BJ (cell line): ENCODE measurements around the gene NAA25. TPM values are rescaled to one million over a fixed set of nuclear protein-coding genes. Genes with fewer than 3 reads are reported as not detected.
"Not testable (repeated sequence)": the region's sequence is repeated elsewhere in the genome, so short reads cannot be mapped to it uniquely, and the experiment has no call there.

Experiments used
- CTCF ChIA-PET: fragments of 350-600 bp; formaldehyde crosslinking; extraction: SDS; loops from one replicate; lab custom pipeline; 2021; ENCODE audit warnings: antibody characterized with exemption, inconsistent platforms; lab: Yijun Ruan, JAX
- POLR2A ChIA-PET: fragments of 300-600 bp; sonication (Branson Sonifier 250); formaldehyde crosslinking; extraction: SDS; loops from one replicate; lab custom pipeline; 2021; ENCODE audit warnings: antibody characterized with exemption; lab: Charles Lee
- DNase-seq: peaks from one replicate; pipeline ENCODE4 v3.0.0-alpha.2; 2011; ENCODE audit warnings: low read depth
- H3K27me3 ChIP-seq: 2 replicates; pipeline ENCODE4 v1.6.0; 2011; ENCODE audit warnings: low read length; ENCODE audit not compliant: control insufficient read depth, insufficient read depth
- H3K36me3 ChIP-seq: 2 replicates; pipeline ENCODE4 v1.5.1; 2011; ENCODE audit warnings: low read length; ENCODE audit not compliant: control insufficient read depth, insufficient read depth
- H3K4me3 ChIP-seq: 2 replicates; pipeline ENCODE4 v1.5.1; 2011; ENCODE audit warnings: low read depth, mild to moderate bottlenecking, control low read depth, low read length
- CTCF ChIP-seq: IDR thresholded peaks from 2 replicates; pipeline ENCODE4 v1.5.1; 2011; ENCODE audit warnings: low read depth, mild to moderate bottlenecking, control low read depth, inconsistent platforms, low read length, moderate library complexity; ENCODE audit not compliant: insufficient read depth
- polyA plus RNA-seq: library from polyadenylated mRNA; depleted of rRNA; stranded (reverse); fragments of >200 nt; gene quantifications from 2 replicates; pipeline ENCODE4 v1.2.3, GENCODE V29; 2011

Gene NAA25
- polyA plus RNA-seq, 1 experiment, result 7.2 TPM

DNA sequence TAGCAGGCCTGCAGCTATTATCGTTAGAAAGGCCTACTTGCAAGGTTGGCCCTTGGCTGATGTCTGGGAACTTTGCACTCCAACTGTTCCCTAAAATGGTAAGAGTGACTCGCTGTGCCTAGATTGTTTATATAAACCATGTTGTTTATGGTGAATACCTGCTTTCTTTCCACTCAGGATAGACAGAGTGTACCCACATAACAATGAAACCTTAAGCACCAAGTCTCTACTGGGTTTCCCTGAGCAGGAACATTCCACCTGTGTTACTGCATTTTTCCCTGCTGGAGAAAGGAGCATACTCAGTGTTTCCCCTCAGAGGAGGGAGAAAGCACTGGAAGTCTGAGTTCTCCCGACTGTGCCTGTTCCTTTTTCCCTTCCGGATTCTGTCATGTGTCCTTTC lies 62.6 kb downstream of the NAA25 start:
- Histone ChIP-seq H3K36me3 (peaks cover 4% of the 10 kb centered on the region), H3K4me3 (no peak overlapping the region), H3K27me3 (no peaks in the 10 kb centered on the region)
- no peak for TF ChIP-seq CTCF
- POLR2A ChIA-PET, result no interaction called here
- DNase-seq, result no peak
- CTCF ChIA-PET, result no interaction called here

- CTCF ChIA-PET, result not testable (repeated sequence)
Observed at GRCh38 chr12:112036614-112037013, 72.0 kb downstream of the NAA25 start.

DNA sequence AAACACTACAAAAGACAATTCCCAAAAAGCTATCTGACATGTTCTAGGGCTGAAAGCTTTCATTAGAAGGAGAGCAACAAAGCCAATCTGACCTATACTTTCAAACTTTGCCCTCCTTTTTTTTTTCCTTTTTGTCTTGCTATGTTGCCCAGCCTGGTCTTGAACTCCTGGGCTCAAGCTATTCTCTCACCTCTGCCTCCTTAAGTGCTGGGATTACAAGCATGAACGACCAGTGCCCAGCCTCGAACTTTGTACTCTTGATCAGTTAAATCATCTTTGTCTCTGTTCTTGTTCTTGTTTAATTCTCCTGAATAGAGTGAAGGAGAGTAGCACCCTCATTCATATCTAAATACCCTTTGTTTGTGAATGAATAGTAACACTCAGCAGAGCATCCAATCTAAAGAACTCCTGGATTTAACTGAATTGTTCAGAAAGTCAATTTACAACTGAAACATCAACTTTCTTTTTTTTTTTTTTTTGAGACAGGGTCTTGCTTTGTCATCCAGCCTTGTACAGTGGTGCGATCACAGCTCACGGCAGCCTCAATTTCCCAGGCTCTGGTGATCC lies 73.3 kb downstream of the NAA25 start:
- no peak overlapping the region for H3K4me3 ChIP-seq
- no peaks in the 10 kb centered on the region for H3K27me3 ChIP-seq
- ChIA-PET CTCF (interaction anchor here (0.6 kb wide), 2 partner anchors 15 to 79 kb away, joined by 3 to 4 read pairs; no protein-coding TSS in a partner anchor), POLR2A (no interaction called here)
- H3K36me3 ChIP-seq, result peaks cover 3% of the 10 kb centered on the region
- TF ChIP-seq CTCF, result no peak
- DNase-seq, result no peak

More at GRCh38 chr12:112036614-112037013, 72.0 kb downstream of the NAA25 start:
- H3K4me3 ChIP-seq, DNase-seq, POLR2A ChIA-PET, H3K36me3 ChIP-seq, H3K27me3 ChIP-seq: not testable (repeated sequence)

DNA sequence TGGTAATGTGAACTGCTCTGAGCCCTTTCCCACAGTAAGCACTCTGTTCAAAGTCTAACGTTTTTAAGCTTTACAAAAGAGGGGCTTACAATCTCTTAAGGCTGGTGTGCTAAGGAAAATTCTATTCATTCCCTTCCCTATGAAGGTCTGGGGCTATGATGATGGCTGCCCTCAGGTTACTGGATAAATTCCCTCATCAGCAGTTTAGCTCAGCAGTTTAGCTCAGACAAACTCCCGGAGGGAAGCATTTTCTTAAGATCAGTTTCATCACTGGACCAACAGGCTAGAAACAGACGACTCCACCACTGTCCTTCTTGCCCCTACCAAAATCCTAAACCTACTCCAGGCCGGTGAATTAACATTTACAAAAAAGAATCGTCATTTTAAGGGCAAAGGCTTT lies 76.3 kb downstream of the NAA25 start:
- no peaks in the 10 kb centered on the region for H3K27me3 ChIP-seq
- peaks cover 5% of the 10 kb centered on the region for H3K36me3 ChIP-seq
- no peak for TF ChIP-seq CTCF
- ChIA-PET POLR2A (no interaction called here), CTCF (no interaction called here)
- H3K4me3 ChIP-seq, result no peak overlapping the region
- no peak for DNase-seq

DNA sequence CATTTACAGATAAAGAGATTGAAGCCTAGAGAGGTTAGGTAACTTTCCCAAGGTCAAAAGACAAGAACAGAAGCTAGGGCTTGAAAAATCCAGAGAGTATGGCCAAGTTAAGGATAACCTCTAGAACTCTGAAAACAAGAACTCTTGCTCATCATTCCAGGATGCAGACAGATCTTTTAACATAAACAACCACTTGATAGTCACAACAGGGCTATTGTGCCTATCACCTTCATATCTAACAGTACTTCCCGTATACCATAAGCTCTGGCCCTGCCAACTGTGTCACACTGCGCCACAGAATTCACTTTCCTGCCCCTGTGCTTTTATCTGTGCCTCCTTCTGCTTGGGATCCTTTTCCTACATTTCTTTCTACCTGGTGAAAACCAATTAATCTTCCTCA lies 77.1 kb downstream of the NAA25 start:
- DNase-seq, result no peak
- Histone ChIP-seq H3K36me3 (peaks cover 5% of the 10 kb centered on the region), H3K4me3 (no peak overlapping the region), H3K27me3 (no peaks in the 10 kb centered on the region)
- ChIA-PET CTCF (no interaction called here), POLR2A (no interaction called here)
- TF ChIP-seq CTCF, result no peak

DNA sequence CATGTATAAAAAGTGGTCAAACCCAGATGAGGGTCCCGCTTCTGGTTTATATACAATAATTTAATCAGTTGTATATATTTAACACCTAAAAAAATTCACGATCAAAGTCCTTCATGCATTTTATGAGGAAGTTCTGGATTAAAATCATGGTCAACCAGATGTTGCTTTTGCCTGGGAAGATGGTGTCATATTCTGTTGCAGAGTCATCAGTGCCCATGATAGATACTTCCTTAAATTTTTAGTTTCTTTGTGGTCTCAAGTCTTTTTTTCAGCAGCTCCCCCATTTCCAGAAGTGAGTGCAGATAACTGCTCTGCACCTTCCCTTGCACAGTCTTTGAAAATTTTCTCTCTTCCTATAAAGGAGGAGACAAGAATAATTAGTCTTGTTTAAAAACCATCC lies 79.3 kb downstream of the NAA25 start:
- no peak for TF ChIP-seq CTCF
- no peak for DNase-seq
- Histone ChIP-seq H3K4me3 (no peak overlapping the region), H3K27me3 (no peaks in the 10 kb centered on the region), H3K36me3 (peaks cover 5% of the 10 kb centered on the region)
- ChIA-PET CTCF (no interaction called here), POLR2A (no interaction called here)
